ENCODE data around the gene SMC5.

SMC5 gene

GRCh38 chr9:70220216-70220615, 38.6 kb upstream of the SMC5 start:
- TF ChIP-seq EGR1 (IDR thresholded peaks at IDR 0.05) (no peak), CEBPB (IDR thresholded peaks at IDR 0.05) (no peak), MAX (IDR thresholded peaks at IDR 0.05) (no peak), RAD21 (IDR thresholded peaks at IDR 0.05; ENCODE audit: low read depth) (no peak), ZBTB7A (IDR thresholded peaks at IDR 0.05; ENCODE audit: low read depth) (no peak), TEAD4 (IDR thresholded peaks at IDR 0.05) (no peak), YY1 (IDR thresholded peaks at IDR 0.05; ENCODE audit: low read depth) (no peak), TCF12 (IDR thresholded peaks at IDR 0.05; ENCODE audit: low read depth) (no peak)

DNA sequence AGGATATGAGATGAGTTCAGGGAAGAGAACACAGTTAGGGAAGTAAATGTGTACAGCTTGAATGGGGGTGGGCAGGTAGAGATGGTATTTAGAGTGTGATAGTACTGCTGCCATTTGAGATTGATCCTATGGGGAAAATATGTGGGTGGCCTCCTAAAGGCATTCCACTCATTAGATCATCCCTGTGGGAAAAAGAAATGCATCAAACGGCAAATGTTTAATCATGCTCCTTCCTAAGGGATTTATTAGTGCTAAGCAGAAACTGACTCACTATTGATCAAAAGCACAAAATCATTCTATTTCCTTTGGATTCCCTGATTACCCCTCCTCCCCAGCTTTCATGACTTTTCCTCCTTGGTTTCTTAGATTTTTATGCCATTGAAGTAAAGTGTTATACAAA, 36.4 kb upstream of the SMC5 start:
- no peak for TF ChIP-seq YY1 (IDR thresholded peaks at IDR 0.05; ENCODE audit: low read depth)
- TF ChIP-seq TEAD4 (IDR thresholded peaks at IDR 0.05) = no peak
- no peak for TF ChIP-seq ZBTB7A (IDR thresholded peaks at IDR 0.05; ENCODE audit: low read depth)
- TF ChIP-seq RAD21 (IDR thresholded peaks at IDR 0.05; ENCODE audit: low read depth) = no peak
- no peak for TF ChIP-seq EP300 (IDR thresholded peaks at IDR 0.05; ENCODE audit: borderline replicate concordance)
- no peak for TF ChIP-seq NFIC (IDR thresholded peaks at IDR 0.05)
- TF ChIP-seq TAF1 (IDR thresholded peaks at IDR 0.05; ENCODE audit: low read depth) = no peak
- no peak for TF ChIP-seq FOXM1 (IDR thresholded peaks at IDR 0.05; ENCODE audit: borderline replicate concordance, low read depth)
- TF ChIP-seq, protein P1, sequence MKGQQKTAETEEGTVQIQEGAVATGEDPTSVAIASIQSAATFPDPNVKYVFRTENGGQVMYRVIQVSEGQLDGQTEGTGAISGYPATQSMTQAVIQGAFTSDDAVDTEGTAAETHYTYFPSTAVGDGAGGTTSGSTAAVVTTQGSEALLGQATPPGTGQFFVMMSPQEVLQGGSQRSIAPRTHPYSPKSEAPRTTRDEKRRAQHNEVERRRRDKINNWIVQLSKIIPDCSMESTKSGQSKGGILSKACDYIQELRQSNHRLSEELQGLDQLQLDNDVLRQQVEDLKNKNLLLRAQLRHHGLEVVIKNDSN (IDR thresholded peaks at IDR 0.05) = no peak
- TF ChIP-seq TCF12 (IDR thresholded peaks at IDR 0.05; ENCODE audit: low read depth) = no peak
- TF ChIP-seq CREB1 (IDR thresholded peaks at IDR 0.05; ENCODE audit: low read depth) = no peak
- no peak for TF ChIP-seq CEBPB (IDR thresholded peaks at IDR 0.05)
- no peak for TF ChIP-seq MAX (IDR thresholded peaks at IDR 0.05)
- no peak for TF ChIP-seq EGR1 (IDR thresholded peaks at IDR 0.05)
- TF ChIP-seq REST (IDR thresholded peaks at IDR 0.05; ENCODE audit: low read depth) = no peak

DNA sequence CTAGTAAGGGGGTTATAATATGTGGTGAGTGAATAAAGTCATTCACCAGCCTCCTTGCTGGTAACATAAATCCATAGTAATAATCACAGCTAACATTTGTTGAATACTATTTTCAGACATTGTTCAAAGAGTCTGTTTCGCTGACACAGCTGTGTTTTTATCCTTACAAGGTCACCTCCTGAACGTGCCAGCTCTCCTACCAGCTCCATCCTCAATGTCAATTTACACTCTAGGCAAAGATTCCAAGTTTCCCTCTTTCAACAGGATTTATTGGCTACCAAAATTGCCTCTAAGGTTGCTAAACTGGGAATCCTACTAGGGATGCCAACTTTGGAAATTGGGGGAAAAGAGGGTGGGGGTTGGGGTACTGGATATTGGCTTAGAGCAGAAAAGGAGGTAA, 30.7 kb upstream of the SMC5 start:
- no peak for TF ChIP-seq TEAD4 (IDR thresholded peaks at IDR 0.05)
- TF ChIP-seq ZBTB7A (IDR thresholded peaks at IDR 0.05; ENCODE audit: low read depth) = no peak
- no peak for TF ChIP-seq EGR1 (IDR thresholded peaks at IDR 0.05)
- no peak for TF ChIP-seq EP300 (IDR thresholded peaks at IDR 0.05; ENCODE audit: borderline replicate concordance)
- no peak for TF ChIP-seq NFIC (IDR thresholded peaks at IDR 0.05)
- TF ChIP-seq RAD21 (IDR thresholded peaks at IDR 0.05; ENCODE audit: low read depth) = no peak
- no peak for TF ChIP-seq MAX (IDR thresholded peaks at IDR 0.05)
- no peak for TF ChIP-seq TAF1 (IDR thresholded peaks at IDR 0.05; ENCODE audit: low read depth)
- no peak for TF ChIP-seq REST (IDR thresholded peaks at IDR 0.05; ENCODE audit: low read depth)
- TF ChIP-seq TCF12 (IDR thresholded peaks at IDR 0.05; ENCODE audit: low read depth) = no peak
- TF ChIP-seq, protein P1 (IDR thresholded peaks at IDR 0.05) = no peak
- no peak for TF ChIP-seq CREB1 (IDR thresholded peaks at IDR 0.05; ENCODE audit: low read depth)
- TF ChIP-seq CEBPB (IDR thresholded peaks at IDR 0.05) = no peak

- TF ChIP-seq CREB1 (IDR thresholded peaks at IDR 0.05; ENCODE audit: low read depth) (no peak), FOXM1 (IDR thresholded peaks at IDR 0.05; ENCODE audit: borderline replicate concordance, low read depth) (no peak), RAD21 (IDR thresholded peaks at IDR 0.05; ENCODE audit: low read depth) (no peak), ZBTB7A (IDR thresholded peaks at IDR 0.05; ENCODE audit: low read depth) (no peak), TEAD4 (IDR thresholded peaks at IDR 0.05) (no peak), TCF12 (IDR thresholded peaks at IDR 0.05; ENCODE audit: low read depth) (no peak), MAX (IDR thresholded peaks at IDR 0.05) (no peak), NFIC (IDR thresholded peaks at IDR 0.05) (no peak), TAF1 (IDR thresholded peaks at IDR 0.05; ENCODE audit: low read depth) (no peak), EGR1 (IDR thresholded peaks at IDR 0.05) (no peak), EP300 (IDR thresholded peaks at IDR 0.05; ENCODE audit: borderline replicate concordance) (no peak)
- TF ChIP-seq, protein P1 (IDR thresholded peaks at IDR 0.05) = no peak
These were observed 30.2 kb upstream of the SMC5 start for GRCh38 chr9:70228611-70229010.

DNA sequence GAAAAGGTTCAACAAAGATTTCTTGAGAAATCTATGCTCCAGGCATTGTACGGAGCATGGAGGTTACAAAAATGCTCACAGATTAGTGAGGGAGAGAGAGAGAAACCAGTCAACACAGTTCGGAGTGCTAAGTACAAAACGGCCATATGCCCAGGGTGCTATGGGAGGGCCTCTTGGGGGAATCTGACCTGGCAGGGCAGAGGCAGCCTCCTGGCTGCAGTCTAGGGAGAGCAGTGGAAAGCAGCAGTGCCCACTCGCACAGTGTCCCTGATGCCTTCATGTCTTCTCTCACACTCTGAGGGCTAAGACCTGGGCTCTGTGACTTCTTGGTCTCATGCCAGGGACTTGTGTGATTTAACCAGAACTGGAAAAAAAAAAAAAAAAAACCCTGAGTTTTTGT, 29.8 kb upstream of the SMC5 start:
- no peak for TF ChIP-seq ZBTB7A (IDR thresholded peaks at IDR 0.05; ENCODE audit: low read depth)

Measured in Ishikawa (cell line).